HG03439 (cell line): ENCODE results near the gene TRPV4.

Experiments used
- ATAC-seq: cut with Tn5 transposase; IDR thresholded peaks from one replicate; pipeline ENCODE4 v1.9.1; 2021; ENCODE audit warnings: mild to moderate bottlenecking, moderate library complexity; ENCODE audit not compliant: unreplicated experiment

The TRPV4 gene

GRCh38 chr12:109808876-109809646, 24.1 kb downstream of the TRPV4 start:
- ATAC-seq, result no peak

- ATAC-seq, result no peak
Observed at GRCh38 chr12:109807954-109808643, 25.1 kb downstream of the TRPV4 start.

- ATAC-seq, result no peak
Observed at GRCh38 chr12:109804820-109805761, 28.1 kb downstream of the TRPV4 start.

GRCh38 chr12:109803678-109804077, 29.5 kb downstream of the TRPV4 start:
- no peak for ATAC-seq

GRCh38 chr12:109802828-109803227, 30.4 kb downstream of the TRPV4 start:
- no peak for ATAC-seq

- ATAC-seq, result no peak
Observed at GRCh38 chr12:109800536-109800935, 32.7 kb downstream of the TRPV4 start.

- ATAC-seq, result no peak
Observed at GRCh38 chr12:109798691-109799090, 34.5 kb downstream of the TRPV4 start.

GRCh38 chr12:109797905-109798669, 35.1 kb downstream of the TRPV4 start:
- no peak for ATAC-seq

GRCh38 chr12:109796057-109796456, 37.1 kb downstream of the TRPV4 start:
- ATAC-seq, result no peak

GRCh38 chr12:109795023-109795422, 38.2 kb downstream of the TRPV4 start:
- ATAC-seq, result no peak

GRCh38 chr12:109793826-109794501, 39.2 kb downstream of the TRPV4 start:
- ATAC-seq, result no peak

- ATAC-seq, result no peak
Observed at GRCh38 chr12:109793411-109793810, 39.8 kb downstream of the TRPV4 start.

- no peak for ATAC-seq
Observed at GRCh38 chr12:109792992-109793391, 40.2 kb downstream of the TRPV4 start.

GRCh38 chr12:109789526-109790048, 43.6 kb downstream of the TRPV4 start:
- no peak for ATAC-seq

- no peak for ATAC-seq
Observed at GRCh38 chr12:109786799-109787198, 46.4 kb downstream of the TRPV4 start.

GRCh38 chr12:109785854-109786253, 47.3 kb downstream of the TRPV4 start:
- no peak for ATAC-seq

- no peak for ATAC-seq
Observed at GRCh38 chr12:109783965-109784244, 49.3 kb downstream of the TRPV4 start.

- no peak for ATAC-seq
Observed at GRCh38 chr12:109783135-109783964, 49.8 kb downstream of the TRPV4 start.

- no peak for ATAC-seq
Observed at GRCh38 chr12:109782326-109782703, 50.9 kb downstream of the TRPV4 start.
